ENCODE results near the gene FYN.

DNA sequence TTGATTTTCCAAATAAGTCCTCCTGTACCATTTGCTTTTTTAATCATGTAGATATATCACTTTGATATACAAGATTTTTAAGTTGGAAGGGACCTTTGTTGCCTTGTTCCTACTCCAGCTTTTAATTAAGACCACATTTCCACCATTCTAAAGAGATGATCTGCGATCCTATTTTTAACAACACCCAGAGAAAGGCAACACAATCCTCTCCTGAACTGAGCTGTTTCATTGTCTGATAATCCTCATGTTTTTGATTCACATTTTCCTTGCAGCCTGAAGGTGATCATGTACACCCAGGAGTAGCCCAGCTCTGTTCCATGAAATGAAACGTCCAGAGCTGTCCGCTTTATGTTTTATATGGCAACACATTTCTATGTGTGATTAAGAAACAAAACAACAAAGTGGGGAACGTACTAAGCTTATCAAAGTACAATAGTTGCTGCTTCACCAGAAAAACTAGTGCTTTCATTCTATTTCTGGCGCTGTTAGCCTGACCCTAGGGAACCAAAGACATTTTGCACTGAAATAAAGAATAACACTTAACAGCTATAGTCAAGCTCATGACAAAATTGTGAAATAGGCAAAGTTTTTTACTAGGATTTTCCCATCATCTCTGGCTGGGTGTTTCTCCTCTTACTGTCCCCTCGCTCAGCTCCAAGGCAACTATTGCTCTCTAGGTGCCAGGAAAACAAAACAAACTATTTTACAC is 245.0 kb downstream of the FYN start:
- TF ChIP-seq FOXK2 (IDR thresholded peaks at IDR 0.05) (no peak), CBFB (IDR thresholded peaks at IDR 0.05; ENCODE audit: low read depth) (no peak), RCOR1 (conservative IDR thresholded peaks at IDR 0.05; ENCODE audit: low read depth, low read length) (no peak), RFX5 (IDR thresholded peaks at IDR 0.05; ENCODE audit: low read depth, low read length) (no peak)
- TF ChIP-seq, protein P1, sequence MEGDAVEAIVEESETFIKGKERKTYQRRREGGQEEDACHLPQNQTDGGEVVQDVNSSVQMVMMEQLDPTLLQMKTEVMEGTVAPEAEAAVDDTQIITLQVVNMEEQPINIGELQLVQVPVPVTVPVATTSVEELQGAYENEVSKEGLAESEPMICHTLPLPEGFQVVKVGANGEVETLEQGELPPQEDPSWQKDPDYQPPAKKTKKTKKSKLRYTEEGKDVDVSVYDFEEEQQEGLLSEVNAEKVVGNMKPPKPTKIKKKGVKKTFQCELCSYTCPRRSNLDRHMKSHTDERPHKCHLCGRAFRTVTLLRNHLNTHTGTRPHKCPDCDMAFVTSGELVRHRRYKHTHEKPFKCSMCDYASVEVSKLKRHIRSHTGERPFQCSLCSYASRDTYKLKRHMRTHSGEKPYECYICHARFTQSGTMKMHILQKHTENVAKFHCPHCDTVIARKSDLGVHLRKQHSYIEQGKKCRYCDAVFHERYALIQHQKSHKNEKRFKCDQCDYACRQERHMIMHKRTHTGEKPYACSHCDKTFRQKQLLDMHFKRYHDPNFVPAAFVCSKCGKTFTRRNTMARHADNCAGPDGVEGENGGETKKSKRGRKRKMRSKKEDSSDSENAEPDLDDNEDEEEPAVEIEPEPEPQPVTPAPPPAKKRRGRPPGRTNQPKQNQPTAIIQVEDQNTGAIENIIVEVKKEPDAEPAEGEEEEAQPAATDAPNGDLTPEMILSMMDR (IDR thresholded peaks at IDR 0.05 in 2 of 3, conservative IDR thresholded peaks at IDR 0.05 in 1 of 3; ENCODE audit: control insufficient read depth in 2 of 3, extremely low read depth in 1 of 3, insufficient read depth in 1 of 3, low read depth in 3 of 3, low read length in 3 of 3), result no peak
